ENCODE results near the gene APOM.

- TF ChIP-seq CTCF (IDR thresholded peaks at IDR 0.05) (no peak), POLR2A (IDR thresholded peaks at IDR 0.05) (no peak)
Observed at GRCh38 chr6:31691078-31691463, 35.4 kb downstream of the APOM start.
